Esophagus squamous epithelium (tissue), 4 donors: Measurements from ENCODE around the gene RIMS3.

Experiments
- POLR2A ChIP-seq, 4 donors: fragments of 450-650 bp; IDR thresholded peaks; one replicate each; pipeline ENCODE4 v1.6.1; 2017; ENCODE audit warnings: antibody characterized with exemption in 4 of 4, mild to moderate bottlenecking in 4 of 4, moderate library complexity in 3 of 4
- TF ChIP-seq, protein P1 (sequence below), 6 experiments: fragments of 450-650 bp in 4 of 6; fragments of 200-600 bp in 2 of 6; sonication (generic) in 2 of 6; IDR thresholded peaks; one replicate each; pipeline ENCODE4 v1.5.1; 2016 to 2019; ENCODE audit warnings: antibody characterized with exemption in 6 of 6, mild to moderate bottlenecking in 4 of 6, moderate library complexity in 4 of 6

DNA sequence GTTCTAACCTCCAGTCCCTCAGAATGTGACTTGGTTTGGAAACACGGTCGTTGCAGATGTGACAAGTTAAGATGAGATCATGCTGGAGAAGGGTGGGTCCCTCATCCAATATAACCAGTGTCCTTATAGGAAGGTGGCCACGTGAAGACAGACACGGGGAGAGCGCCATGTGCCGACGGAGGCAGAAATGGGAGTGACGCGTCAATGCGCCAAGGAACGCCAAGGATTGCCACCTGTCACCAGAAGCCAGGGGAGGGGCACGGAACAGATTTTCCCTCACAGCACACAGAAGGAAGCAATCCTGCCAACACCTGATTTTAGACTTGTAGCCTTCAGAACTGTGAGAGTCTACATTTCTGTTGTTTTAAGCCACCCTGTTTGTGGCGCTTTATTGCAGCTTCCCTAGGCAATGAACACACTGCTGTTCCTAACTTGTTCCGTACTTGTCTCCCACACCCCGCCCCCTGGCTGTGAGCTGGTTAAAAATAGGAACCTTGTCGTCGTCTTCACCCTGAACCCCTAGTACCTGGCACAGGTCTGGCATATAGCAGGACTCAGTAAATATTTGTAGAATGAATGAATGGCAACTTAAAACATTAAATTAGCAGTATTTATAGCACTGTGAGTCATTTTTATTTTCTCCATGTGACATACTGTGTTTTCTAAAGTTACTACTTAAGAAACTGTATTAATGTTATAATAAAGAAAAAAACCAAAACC lies 14.2 kb downstream of the RIMS3 start:
- no peak for TF ChIP-seq POLR2A (IDR thresholded peaks at IDR 0.05)
- TF ChIP-seq, protein P1, sequence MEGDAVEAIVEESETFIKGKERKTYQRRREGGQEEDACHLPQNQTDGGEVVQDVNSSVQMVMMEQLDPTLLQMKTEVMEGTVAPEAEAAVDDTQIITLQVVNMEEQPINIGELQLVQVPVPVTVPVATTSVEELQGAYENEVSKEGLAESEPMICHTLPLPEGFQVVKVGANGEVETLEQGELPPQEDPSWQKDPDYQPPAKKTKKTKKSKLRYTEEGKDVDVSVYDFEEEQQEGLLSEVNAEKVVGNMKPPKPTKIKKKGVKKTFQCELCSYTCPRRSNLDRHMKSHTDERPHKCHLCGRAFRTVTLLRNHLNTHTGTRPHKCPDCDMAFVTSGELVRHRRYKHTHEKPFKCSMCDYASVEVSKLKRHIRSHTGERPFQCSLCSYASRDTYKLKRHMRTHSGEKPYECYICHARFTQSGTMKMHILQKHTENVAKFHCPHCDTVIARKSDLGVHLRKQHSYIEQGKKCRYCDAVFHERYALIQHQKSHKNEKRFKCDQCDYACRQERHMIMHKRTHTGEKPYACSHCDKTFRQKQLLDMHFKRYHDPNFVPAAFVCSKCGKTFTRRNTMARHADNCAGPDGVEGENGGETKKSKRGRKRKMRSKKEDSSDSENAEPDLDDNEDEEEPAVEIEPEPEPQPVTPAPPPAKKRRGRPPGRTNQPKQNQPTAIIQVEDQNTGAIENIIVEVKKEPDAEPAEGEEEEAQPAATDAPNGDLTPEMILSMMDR (IDR thresholded peaks at IDR 0.05) = peak in 1 of 6 experiments; percentile 22
